Measurements from ENCODE around the gene DNM1.

Gene DNM1

GRCh38 chr9:128297221-128297773 lies 94.1 kb downstream of the DNM1 start:
- H3K27me3 Mint-ChIP-seq: no peaks in the 10 kb centered on the region
- DNase-seq (no peak), ATAC-seq (no peak)
- peaks cover 3% of the 10 kb centered on the region for H3K4me1 Mint-ChIP-seq
- no peaks in the 10 kb centered on the region for H3K36me3 Mint-ChIP-seq (ENCODE audit: low read depth)
- H3K27ac Mint-ChIP-seq: no peak overlapping the region
- no peak overlapping the region for H3K4me3 Mint-ChIP-seq
- H3K9me3 Mint-ChIP-seq: no peaks in the 10 kb centered on the region

DNA sequence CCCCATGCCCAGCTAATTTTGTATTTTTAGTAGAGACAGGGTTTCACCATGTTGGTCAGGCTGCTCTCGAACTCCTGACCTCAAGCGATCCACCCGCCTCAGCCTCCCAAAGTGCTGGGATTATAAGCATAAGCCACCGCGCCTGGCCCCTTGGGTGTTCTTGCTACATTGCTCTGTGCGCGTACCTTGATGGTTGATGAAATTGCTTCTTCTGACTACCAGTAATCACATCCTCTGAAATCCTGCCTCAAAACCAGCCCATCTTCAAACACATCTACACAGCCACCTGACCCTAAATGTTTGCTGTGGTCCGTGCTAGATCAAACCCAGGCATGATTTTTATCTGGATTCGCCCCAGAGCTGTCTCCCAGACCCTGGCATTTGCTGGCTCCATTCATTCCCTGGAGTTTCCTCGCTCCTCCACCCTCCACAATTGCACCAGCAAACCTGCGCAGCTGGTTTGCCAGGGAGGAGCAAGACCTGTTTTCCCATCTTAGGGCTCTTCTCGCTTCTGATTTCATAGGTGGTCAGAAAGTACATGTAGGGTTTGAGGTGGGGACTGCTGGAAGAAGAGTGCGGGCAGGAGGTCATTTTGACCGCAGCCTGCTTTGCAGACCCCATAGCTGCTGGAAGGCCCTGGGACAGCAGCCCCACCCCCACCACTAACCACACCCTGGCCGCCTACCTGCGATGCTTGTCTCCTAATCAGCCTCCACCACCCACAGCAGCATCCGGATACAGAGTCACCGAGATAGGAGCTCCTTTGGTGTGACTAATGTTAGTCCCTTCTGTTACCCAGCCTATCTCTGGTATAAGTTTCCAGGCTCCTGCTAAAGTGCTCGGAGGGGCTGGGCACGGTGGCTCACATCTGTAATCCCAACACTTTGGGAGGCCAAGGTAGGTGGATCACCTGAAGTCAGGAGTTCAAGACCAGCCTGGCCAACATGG lies 95.6 kb downstream of the DNM1 start:
- Mint-ChIP-seq H3K9me3 (no peaks in the 10 kb centered on the region), H3K4me1 (peaks cover 3% of the 10 kb centered on the region), H3K36me3 (ENCODE audit: low read depth) (no peaks in the 10 kb centered on the region), H3K4me3 (no peak overlapping the region), H3K27me3 (no peaks in the 10 kb centered on the region), H3K27ac (no peak overlapping the region)
- ATAC-seq (no peak), DNase-seq (no peak)

- Mint-ChIP-seq H3K4me1 (peaks cover 2% of the 10 kb centered on the region), H3K27ac (no peak overlapping the region), H3K27me3 (no peaks in the 10 kb centered on the region), H3K36me3 (ENCODE audit: low read depth) (peaks cover 8% of the 10 kb centered on the region), H3K9me3 (no peaks in the 10 kb centered on the region), H3K4me3 (no peak overlapping the region)
- no peak for ATAC-seq
- DNase-seq: no peak
Observed at GRCh38 chr9:128304136-128304970, 101.2 kb downstream of the DNM1 start.

Measured in activated naive CD8-positive, alpha-beta T cell treated with anti-CD3 and anti-CD28 coated beads, Interleukin-2, amount 50 U/mL, for 24 hours (primary cell).